HT1080 (cell line): ENCODE data around the gene AAGAB. TPM values are rescaled to one million over a fixed set of nuclear protein-coding genes. Genes with fewer than 3 reads are reported as not detected.
"Not testable (repeated sequence)": the region's sequence is repeated elsewhere in the genome, so short reads cannot be mapped to it uniquely, and the experiment has no call there.

ENCODE experiments used
- DNase-seq: peaks from one replicate; pipeline ENCODE4 v3.0.0-alpha.2; 2015; ENCODE audit warnings: low read depth
- total RNA-seq: library from RNA; depleted of rRNA; stranded (reverse); fragments of >200 nt; shearing (Covaris generic); gene quantifications from 2 replicates; pipeline ENCODE4 v1.2.3, GENCODE V29; 2014

Gene AAGAB
- total RNA-seq, 1 experiment from 2014 or later, result 48.1 TPM

DNA sequence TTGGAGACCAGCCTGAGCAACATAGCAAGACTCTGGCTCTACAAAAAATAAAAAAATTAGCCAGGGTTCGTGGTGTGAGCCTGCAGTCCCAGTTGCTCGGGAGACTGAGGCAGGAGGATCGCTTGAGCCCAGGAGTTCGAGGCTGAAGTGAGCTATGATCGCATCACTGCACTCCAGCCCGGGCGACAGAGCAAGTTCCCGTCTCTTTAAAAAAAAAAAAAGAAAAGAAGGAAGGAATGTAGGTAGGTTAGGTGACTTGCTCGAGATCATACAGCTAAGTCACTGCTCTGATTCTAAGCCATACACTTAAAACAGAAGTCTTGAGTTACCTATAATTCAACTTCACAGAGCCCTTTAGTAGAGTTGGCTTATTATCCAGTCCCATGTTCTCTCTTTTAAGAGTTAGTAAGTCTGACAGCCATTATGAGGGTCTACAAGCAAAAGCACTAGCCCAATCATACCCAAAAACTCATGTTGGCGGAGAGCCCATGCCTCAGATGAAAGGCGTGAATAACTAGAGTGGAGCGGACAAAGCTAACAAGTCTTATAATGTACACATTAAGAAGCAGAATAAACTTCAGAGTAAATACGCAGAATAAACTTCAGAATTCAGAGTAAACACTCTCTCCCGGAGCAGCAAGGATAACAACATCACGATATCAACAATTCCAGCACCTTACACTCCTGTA lies 768 bp downstream of the AAGAB start:
- DNase-seq, result peak; percentile 11

DNA sequence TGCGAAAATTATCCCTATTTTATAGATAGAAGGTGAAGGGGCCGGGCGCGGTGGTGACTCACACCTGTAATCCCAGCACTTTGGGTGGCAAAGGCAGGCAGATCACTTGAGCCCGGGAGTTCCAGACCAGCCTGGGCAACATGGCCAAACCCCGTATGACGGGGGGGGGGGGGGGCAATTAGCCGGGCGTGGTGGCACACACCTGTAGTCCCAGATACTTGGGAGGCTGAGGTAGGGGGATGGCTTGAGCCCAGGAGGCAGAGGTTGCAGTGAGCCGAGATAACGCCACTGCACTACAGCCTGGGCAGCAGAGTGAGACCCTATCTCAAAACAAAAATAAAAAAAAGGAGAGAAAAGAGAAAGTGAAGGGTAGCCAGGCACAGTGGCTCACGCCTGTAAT lies 1.4 kb downstream of the AAGAB start:
- no peak for DNase-seq

DNA sequence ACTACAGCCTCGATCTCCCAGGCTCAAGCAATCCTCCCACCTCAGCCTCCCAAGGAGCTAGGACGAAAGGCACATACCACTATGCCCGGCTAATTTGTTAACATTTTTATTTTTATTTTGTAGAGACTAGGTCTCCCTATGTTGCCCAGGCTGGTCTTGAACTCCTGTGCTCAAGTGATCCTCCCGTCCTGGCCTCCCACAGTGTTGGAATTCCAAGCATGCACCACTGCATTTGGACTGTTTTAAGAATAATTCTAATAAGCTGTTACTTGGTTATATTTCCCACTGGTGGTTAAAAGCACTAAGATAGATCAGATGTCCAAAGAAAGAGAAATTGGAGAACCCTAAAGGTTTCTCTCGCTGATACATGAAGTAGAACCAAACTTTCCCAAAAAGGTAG lies 3.1 kb downstream of the AAGAB start:
- no peak for DNase-seq

DNA sequence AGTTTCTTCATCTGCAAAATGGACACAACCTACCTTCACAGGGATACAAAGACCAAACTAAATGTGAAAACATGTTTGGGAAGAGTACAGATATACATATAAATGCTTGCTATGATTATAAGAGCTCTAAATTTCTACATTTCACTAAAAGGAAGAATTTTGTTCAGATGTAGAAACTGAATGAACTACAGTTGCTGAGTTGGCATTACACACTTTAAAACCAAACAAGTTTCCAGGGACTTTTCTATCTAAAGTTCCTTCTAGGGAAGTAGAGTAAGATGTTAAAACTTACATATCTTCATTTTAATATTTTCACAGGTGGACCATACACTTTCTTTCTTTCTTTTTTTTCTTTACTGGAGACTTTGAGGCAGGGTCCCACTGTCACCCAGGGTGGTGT lies 4.6 kb downstream of the AAGAB start:
- no peak for DNase-seq

DNA sequence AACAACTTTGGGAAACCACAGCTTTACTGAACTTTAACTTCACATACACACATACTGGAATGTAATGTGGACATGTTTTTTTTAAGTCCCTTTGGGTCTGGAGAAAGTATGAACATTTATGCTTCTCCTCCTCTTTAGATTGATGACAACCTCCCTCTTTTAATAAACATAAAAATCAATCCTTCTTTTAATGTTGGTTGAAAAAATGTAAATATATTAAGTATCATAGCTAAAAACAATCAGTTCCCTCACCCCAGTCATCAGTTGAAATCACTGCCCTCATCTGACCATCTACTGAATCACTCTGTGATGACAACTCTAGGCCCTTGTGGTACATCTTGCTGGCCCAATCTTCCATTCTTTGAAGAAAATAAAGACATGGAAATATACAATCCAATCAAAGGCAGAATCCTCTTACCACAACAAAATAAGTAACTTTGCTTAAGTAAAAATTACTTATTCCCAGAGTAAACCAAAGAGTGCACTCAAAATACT lies 6.4 kb downstream of the AAGAB start:
- DNase-seq, result no peak

DNA sequence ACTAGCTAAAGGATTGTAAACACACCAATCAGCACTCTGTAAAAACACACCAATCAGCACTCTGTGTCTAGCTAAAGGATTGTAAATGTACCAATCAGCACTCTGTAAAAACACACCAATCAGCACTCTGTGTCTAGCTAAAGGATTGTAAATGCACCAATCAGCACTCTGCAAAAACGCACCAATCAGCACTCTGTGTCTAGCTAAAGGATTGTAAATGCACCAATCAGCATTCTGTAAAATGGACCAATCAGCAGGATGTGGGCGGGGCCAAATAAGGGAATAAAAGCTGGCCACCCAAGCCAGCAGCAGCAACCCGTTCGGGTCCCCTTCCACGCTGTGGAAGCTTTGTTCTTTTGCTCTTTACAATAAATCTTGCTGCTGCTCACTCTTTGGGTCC lies 7.9 kb downstream of the AAGAB start:
- not testable (repeated sequence) for DNase-seq

DNA sequence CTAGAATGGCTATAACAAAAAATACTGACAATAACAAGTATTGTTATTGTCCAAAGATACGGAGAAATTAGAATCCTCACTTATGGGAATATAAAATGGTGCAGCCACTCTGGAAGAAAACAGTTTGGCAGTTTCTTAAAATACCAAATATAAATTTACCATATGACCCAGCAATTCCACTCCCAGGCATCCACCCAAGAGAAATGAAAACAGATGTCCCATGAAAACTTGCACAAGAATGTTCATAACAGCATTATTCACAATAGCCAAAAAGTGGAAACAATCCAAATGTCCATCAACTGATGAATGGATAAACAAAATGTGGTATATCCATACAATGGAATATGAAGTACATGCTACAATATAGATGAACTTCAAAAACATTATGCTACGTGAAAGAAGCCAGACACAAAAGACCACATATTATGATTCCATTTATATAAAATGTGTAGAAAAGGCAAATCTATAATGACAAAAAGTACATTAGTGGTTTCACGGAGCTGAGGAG lies 9.4 kb downstream of the AAGAB start:
- DNase-seq, result no peak

DNA sequence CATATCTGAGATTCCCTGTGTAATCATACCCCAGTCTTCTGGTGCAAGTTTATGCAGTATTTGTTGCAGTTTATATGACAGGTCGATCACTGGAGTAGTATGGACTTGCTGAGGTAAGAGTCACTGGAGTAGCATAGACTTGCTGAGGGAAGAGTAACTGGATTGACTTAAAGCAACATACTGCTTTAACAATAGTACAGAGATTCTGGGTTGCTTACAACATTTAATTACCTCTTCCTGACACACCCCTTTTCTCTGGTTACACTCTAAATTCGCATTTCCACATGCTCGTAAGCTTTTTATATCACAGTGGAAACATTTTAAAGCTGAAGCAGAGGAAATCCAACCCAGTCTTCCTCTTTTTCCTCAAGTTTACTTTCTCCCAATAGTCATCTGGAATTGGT lies 11.8 kb downstream of the AAGAB start:
- DNase-seq, result no peak

DNA sequence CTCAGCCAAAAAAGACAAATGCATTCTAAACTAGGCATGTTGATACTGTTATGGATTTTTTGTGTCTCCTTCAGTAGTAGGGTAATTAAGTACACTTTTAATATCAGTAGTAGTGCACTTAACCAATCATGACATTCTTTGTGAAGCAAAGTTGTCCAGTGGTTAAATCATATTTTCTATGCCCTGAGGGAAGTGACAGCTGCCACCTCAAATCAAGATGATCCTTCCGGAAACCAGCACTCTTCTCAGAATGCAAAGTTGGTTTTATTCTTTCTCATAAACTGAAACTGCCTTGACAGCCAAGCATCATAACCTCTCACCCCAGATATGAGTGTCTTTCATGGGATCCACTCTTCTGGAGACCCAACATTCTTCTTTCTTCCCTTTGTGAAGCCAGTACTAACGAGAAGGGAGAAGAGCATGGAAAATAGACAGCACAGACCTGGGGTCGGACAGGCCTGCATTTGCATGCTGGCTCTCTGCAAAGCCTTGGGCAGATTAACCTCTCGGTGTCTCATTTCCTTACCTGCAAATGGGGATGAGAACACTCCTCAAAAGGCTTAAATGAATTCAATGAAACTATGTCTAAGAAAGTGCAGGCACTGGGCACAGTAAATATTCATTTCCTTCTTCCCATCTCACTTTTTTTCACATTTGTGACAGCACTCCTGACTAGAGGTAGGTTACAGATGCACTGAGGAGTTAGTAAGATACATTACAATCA lies 13.2 kb downstream of the AAGAB start:
- no peak for DNase-seq

DNA sequence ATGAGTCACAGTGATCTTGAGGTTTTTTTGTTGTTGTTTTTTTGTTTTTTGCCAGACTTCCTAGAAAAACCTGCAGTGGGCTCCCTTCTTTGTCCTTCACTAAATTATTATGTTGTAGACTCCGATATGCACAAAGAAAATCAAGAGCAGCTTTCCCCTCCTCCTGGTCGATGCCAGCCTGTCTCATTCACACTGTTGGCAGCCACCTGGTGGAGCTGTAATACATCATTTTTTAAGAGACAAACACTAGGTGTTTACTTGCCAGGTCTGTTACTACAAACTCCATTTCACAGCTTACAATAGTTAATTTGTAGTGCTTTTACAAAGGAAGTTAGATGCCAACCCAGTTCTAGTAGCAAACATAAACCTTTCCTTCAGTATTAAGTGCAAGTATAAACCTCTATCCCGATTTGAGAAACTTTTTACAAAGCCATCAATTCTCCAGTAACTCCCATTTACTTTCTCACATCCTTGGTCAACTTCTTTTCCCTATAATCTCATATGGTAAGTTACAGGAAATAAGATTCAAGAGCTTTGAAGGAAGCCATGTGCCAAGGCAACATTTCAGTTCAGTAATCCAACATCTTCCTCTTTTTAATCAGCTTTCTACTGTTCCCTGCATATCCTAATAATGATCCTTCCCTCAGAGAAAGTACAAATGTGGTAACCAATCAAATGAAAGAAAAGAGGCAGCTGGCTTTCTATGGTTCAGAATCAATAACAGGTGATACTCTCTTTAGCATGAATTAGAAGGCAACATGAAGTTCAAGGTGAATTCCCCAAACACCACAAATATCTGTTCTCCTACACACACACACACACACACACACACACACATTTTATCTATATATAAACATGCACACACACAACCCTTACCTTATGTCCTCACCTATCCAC lies 14.0 kb downstream of the AAGAB start:
- DNase-seq, result peak; percentile 4

DNA sequence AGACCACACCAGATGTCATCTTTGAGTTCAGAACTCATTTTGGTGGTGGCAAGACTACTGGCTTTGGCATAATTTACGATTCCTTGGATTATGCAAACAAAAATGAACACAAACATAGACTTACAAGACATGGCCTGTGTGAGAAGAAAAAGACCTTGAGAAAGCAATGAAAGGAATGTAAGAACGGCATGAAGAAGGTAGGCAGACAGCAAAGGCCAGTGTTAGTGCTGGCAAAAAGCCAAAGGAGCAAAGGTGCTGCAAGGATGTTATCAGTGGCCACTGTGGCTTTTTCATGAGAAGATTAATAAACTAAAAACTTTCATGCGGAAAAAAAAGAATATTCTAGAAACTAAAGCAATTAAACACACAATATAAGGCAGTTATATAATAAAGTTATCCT lies 21.9 kb downstream of the AAGAB start:
- no peak for DNase-seq

DNA sequence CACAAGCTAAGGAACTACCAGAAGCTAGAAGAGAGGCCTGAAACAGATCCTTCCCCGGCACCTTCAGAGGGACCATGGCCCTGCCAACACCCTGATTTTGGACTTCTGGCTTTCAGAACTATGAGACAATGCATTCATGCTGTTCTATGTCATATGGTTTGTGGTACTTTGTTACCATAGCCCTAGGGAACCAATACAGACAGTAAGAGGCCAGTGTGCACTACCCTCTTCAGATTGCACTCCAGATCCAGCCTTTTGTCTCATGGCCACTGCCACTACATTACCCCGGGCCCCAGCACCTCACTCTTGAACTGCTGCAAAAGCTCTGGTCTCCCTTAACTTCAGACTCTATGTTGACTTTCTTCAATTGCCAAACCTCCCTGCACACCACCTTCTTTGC lies 24.0 kb downstream of the AAGAB start:
- no peak for DNase-seq

DNA sequence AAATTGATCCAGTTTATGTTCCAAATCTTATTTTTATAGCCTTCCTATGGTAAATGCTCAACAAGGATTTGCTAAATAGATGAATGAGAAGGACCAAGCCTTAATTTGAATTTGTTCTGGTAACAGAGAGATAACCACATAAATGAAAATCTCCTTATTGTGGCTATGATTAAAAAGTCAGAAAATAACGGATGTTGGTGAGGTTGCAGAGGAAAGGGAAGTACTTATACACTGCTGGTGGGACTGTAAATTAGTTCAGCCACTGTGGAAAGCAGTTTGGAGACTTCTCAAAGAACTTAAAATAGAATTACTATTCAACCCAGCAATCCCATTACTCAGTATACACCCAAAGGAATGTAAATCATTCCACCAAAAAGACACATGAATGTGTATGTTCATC lies 26.2 kb downstream of the AAGAB start:
- DNase-seq, result no peak

DNA sequence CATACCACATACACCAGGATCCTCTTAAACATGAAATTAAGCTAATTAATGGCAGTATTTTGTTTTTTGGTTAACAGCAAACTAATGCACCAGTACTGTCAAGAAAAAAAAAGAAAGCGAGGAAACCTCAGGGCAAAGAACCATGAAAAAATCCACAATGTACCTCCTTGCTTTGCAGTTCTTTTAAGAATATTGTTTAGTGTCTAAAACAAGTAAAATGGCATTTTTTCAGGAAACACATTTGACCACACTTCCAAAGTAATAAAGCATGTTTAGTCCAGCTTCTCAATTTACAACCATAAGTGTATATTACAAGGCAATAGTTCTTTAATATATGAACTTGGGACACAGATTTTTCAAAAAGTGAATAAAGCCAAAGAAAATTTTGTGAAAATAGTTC lies 26.6 kb downstream of the AAGAB start:
- no peak for DNase-seq

DNA sequence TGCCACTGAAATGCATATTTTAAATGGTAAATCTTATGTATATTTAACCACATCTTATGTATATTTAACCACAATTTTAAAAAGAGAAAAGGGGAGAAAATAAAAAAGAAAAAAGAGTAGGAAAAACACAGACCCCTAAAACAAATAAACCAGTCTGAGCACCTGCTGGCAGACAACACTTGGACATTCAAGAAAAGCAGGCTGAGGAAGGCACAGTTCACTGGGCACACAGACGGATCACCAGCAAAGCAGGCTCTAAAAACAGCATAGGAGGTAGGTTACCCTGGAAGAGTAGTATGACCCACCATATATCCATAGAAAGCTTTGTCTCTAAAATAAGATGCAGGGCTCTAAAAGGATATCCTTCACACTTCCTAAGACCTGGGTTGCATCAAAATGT lies 27.0 kb downstream of the AAGAB start:
- DNase-seq, result no peak

DNA sequence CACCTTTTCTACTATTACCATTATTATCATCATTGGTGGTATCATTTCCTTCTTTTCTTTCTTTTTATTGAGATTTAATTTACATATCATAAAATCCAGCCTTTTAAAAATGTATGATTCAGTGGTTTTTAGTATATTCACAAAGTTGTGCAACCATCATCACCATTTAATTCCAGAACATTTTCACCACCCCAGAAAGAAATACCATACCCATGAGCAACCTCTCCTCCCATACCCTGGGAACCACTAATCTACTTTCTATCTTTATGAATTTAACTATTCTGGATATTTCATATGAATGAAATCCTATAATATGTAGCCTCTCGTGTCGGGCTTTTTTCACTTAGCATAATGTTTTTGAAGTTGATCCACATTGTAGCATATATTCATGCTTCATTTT lies 29.1 kb downstream of the AAGAB start:
- DNase-seq, result no peak

DNA sequence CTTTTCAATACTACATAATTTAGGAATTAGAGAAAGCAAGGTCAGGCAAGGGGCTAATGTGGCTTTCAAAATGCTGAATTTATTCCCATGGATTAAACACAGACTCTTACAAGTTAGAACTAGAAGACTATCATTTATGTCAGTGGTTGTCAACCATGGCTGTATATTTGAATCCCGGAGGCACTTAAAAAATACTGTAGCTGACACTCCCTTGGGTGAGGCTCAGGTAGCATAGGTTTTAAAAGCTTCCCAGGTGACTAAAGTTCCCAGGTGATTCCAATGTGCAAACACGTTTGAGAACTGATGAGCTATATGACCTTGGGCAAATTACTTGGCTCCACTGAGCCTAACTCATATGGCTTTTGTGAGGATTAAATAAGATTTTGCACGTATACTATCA lies 29.6 kb downstream of the AAGAB start:
- no peak for DNase-seq

DNA sequence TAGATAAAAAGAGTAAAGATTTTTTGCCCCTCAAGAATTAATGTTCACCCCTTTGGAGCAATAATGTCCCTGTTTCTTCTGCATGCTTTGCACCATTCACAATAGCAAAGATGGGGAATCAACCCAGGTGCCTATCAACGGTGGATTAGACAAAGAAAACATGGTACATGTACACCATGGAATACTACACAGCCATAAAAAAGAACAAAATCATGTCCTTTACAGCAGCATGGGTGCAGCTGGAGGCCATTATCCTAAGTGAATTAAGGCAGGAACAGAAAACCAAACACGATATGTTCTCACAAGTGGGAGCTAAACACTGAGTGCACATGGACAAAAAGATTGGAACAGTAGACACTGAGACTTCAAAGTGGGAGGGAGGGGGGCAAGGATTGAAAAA lies 35.2 kb downstream of the AAGAB start:
- no peak for DNase-seq

DNA sequence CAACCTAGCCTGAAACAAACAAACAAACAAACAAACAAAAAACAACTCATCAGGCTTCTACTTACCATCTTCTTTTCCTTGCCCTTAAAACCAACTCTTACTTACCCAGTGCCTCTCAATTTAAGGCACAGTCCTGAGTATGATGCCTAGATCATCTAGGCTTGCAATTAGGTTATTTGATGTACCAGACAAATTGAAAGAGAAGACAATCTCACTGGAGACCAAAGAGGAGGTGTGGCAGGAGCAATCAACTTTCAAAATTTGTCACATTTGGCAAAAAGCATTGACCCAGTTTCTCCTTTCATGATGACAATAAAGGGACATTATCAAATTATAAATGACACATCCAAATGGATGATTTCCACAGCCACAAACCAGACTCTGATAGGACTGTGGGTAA lies 36.0 kb downstream of the AAGAB start:
- DNase-seq, result no peak

DNA sequence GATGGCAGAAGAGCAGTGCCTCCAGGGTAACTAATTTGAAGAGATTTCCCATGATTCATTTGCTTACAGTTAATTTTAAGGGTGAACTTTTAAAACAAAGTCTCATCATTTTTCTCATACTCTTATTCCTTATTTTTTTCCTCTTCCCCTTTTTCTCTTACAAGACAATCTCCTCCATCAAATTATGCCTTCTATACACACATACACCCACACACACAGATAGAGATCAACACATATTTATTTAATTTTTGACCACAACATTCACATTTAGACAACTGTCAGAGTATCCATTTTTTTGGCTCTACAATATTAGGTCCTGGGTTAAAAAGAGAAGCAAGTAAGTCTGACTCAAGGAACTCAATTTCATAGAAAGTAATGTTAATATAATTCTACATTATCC lies 37.6 kb downstream of the AAGAB start:
- no peak for DNase-seq

DNA sequence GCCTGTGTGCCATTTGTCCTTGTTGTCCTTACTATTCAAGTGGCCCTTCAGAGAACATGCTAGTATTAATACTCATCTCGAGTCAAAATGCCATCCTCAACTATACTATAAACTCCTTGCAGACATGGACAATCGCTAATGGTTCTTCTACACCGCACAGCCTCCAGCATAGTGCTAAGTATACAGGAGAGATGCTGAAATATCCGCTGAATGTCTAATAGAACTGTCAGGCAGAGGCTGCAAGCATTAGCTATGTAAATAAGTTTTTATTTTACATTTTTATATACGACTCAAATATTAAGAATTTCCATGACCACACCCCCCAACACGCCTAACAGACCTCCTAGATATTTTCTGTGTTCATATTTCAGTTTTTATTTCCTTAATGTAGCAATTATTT lies 39.4 kb downstream of the AAGAB start:
- no peak for DNase-seq
